Stimulated activated CD4-positive, alpha-beta T cell treated with anti-CD3 and anti-CD28 coated beads, Interleukin-4, amount 100 ng/mL, for 24 hours (primary cell): Measurements from ENCODE around the gene ZNF124.

Experiments used
- DNase-seq: peaks from one replicate; pipeline ENCODE4 v3.0.0-alpha.2; 2020

ZNF124 gene

DNA sequence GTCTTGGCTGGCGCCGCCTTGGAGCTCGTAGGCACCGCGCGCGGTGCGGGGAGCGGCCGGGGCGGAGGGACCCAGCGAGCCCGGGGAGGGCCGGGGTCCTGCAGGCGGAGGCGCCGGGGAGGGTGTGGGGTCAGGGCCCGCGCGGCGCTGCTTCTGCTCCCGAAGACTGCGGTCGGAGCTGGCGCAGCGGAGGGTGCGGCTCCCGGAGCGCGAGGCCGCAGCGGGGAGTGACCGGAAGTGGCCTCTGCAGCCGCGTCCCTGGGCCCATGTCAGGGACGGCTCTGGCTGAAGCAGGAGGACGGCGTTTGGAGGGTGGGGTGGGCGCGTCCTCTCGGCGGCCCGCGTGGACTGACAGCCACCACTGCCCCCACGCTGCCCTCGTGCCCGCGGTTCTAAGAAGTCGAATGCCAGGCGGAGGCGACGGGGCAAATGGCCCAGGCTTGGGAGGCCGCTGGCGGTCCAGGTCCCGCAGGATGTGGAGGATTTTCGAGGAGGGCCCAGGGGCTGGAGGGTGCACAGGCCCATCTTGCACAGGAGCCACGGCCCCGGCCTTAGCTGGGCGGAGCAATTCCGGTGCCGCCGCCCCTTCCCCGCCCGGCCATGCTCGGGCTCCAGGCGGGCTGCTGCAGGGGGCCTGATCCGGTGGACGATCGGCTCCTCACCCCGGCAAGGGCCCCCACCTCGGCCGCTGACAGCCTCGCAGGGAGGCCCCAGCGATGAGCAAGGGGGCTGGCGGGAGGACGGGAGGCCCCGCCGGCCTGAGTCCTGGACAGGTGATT is 59.9 kb downstream of the ZNF124 start:
- no peak for DNase-seq

- no peak for DNase-seq
Measured at GRCh38 chr1:247111259-247111699, 60.5 kb downstream of the ZNF124 start.

DNA sequence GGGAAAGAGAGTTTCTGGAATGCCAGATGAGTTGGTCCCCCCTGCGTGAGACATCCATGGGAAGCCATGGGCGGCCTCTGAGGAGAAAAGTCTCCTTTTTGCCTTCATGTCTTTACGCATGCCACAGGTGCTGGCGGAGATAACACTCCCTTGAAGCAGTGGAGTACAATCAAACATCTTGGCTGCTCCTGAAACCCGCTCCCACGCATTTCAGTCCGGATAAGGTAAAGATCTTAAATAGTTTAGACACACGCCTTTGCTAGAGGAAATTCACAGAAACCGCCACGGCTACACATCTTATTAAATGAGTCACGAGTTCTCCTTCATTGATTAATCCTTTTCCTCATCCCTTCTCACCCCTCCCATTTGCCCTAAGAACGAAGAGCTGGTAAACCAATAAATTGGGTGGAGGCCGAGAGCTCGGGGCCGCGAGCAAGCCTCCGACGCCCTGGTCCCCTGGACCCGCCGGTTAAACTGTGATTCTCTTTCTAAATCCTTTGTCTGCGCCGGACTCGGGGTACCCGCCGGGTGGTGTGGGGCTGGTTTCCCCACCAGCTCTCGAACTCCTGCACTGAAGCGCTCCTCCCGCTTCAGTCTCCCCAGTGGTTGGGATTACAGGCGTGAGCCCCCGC is 61.1 kb downstream of the ZNF124 start:
- peak; percentile 58 for DNase-seq

DNA sequence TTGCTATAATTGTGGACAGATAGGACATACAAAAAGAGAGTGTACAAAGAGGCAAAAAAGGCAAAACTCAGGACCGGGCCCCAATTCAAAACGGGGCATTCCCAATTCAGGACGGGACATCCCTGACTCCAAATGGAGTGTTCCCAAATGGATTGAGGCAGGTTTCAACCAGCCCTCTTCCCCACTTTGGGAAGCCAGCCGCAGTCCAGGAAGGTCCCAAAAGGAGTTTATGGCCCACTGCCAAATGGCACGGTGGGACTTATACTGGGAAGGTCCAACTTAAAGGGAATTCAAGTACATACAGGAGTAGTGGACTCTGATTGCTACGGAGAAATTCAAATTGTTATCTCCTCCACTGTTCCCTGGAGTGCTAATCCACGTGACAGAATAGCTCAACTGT is 64.1 kb downstream of the ZNF124 start:
- no peak for DNase-seq

- no peak for DNase-seq
Measured at GRCh38 chr1:247105966-247106365, 65.9 kb downstream of the ZNF124 start.
